HuH-7 (cell line): ENCODE measurements around the gene PRPS1.
A peak's percentile ranks its signal among the peaks of the same experiment; 100 is the strongest.
"Not testable (repeated sequence)": the region's sequence is repeated elsewhere in the genome, so short reads cannot be mapped to it uniquely, and the experiment has no call there.

Source experiments
- DNase-seq: peaks from one replicate; pipeline ENCODE4 v3.0.0; 2011; ENCODE audit warnings: low spot score

PRPS1 gene

GRCh38 chrX:107627838-107628661 lies at the start of gene PRPS1:
TSS of gene PRPS1 (plus strand) at chrX:107628510. CDS start at chrX:107628629, 119 bp downstream.
- peak; percentile 74 for DNase-seq

- no peak for DNase-seq
Observed at GRCh38 chrX:107579956-107580355, 48.4 kb upstream of the PRPS1 start.

- DNase-seq = no peak
Observed at GRCh38 chrX:107581923-107582322, 46.4 kb upstream of the PRPS1 start.

GRCh38 chrX:107589243-107589642 lies 39.1 kb upstream of the PRPS1 start:
- no peak for DNase-seq

GRCh38 chrX:107596651-107597050 lies 31.7 kb upstream of the PRPS1 start:
- no peak for DNase-seq

GRCh38 chrX:107597264-107597663 lies 31.0 kb upstream of the PRPS1 start:
- DNase-seq = no peak

GRCh38 chrX:107597791-107598190 lies 30.5 kb upstream of the PRPS1 start:
- no peak for DNase-seq

DNA sequence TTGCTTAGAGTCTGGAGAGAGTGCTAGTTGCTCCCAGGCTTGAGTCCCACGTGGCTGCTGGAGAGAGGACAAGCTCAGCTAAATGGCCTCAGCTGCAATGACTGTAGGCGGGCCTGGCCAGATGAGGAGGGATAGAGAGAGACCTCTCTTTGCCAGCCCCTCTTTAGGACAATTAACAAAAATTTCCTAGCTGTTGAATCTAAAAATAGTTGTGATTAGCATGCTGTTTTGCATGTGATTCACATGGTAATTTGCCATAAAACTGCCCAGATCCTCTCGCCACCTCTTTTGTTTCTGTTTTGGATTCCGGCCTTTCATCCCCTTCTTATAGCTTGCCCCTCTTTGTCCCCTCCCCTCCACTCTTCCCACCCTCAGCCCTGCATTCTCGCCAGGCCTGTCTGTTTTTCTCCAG lies 28.9 kb upstream of the PRPS1 start:
- no peak for DNase-seq

DNA sequence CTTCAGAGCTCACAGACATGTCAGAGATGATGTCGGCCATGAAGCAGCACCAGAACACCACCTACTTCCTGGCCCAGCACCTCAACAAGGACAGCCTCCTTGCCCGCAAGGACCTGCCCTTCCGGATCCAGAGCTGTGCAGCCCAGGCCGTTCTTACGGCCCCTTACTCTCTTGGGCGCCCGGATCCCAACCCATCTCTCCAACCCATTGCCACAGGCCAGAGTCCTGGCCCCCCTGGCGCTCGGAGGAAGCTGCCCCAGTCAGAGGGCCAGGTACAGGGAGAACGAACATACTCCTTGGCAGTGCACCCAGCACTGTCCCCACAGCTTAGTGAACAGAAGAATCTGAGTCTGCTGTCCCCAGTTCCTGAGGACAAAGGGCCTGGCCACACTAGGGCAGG lies 27.9 kb upstream of the PRPS1 start:
- no peak for DNase-seq

GRCh38 chrX:107601326-107601725 lies 27.0 kb upstream of the PRPS1 start:
- no peak for DNase-seq

GRCh38 chrX:107601759-107602158 lies 26.6 kb upstream of the PRPS1 start:
- no peak for DNase-seq

DNA sequence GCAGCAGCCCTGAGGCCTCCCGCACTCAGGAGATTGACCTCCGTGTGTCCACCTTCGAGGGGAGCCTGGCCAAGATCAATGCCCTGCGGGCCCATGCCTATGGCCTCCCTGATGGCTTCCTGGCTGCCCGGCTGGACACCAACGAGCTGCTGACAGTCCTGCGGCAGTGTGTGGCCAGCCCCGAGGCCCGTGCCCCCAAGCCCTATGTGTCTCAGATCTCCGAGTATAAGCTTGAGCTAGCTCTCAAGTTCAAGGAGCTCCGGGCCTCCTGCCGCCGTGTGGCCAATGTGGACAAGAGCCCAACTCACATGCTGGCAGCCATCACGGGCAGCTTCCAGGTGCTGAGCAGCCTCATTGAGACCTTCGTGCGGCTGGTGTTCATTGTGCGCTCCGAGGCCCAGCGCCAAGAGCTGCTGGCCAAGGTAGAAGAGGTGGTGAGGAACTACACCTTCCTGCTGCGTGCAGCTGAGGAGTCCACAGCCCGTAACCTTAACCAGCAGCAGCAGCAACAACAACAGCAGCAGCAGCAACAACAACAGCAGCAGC lies 25.5 kb upstream of the PRPS1 start:
- no peak for DNase-seq

DNA sequence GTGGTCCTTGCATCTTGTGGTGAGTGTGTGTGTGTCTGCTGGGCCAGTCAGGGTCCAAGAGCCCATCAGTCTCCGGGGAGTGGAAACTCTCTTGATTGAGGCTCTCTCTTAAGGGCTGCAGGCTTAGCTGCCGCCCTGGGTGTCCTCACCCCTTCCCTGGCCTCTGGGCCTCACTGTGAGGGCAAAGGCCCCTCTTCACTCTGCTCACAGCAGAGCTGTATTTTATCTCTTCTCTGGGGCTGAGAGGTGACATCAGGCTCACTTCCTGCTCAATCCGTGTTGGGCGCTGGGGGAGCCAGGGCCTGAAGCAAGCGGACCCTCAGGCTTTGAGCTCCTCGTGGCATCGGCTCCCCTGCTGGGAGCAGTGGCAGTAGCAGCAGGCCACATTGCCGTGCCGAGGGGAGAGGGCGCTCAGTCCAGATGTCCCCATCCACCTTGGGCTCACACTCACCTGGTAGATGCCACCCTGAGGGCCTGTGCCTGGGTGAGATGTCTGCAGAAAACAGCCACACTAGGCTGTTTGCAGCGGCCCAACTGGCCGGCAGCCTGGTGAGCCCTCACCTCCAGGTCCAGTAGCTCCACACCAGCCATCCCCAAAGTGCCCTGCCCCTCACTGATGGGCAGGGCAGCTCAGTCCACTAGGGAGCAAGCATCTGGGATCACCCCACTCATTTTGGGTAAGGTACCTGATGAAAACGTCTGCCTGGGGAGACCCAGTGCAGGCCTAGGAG lies 24.7 kb upstream of the PRPS1 start:
- peak; percentile 20 for DNase-seq

DNA sequence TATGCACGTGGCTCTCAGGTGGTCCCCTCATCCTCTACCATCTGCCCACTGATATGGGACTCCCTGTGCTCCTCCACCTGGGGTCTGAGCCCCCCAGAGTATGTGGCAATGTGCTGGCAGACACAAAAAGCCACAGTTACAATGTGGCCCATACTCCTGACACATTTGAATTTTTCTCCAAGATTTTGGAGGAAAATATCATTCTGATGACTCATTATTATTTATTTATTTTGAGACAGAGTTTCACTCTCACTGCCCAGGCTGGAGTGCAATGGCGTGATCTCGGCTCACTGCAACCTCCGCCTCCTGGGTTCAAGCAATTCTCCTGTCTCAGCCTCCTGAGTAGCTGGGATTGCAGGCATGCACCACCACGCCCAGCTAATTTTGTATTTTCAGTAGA lies 19.2 kb upstream of the PRPS1 start:
- DNase-seq = not testable (repeated sequence)

GRCh38 chrX:107610667-107611066 lies 17.6 kb upstream of the PRPS1 start:
- DNase-seq = no peak

GRCh38 chrX:107619885-107620322 lies 8.4 kb upstream of the PRPS1 start:
- peak; percentile 22 for DNase-seq

DNA sequence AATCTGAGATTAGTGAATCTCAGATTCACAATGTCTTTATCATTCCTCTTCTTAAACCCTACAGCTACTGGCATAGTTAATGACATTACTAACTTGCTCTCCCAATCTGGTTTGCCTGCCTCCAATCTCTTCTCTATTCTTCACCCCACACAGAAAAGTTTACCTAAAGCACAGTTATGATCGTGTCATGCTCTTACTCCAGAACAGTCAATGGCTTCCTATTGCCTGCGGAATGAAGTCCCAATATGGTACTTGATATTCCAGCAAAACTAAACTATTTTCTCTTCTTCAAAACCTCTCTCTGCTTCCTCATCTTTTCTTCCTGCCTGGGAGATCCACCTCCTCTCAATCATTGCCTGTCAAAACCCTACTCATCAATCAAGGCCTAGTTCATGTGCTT lies 3.4 kb upstream of the PRPS1 start:
- DNase-seq = no peak

DNA sequence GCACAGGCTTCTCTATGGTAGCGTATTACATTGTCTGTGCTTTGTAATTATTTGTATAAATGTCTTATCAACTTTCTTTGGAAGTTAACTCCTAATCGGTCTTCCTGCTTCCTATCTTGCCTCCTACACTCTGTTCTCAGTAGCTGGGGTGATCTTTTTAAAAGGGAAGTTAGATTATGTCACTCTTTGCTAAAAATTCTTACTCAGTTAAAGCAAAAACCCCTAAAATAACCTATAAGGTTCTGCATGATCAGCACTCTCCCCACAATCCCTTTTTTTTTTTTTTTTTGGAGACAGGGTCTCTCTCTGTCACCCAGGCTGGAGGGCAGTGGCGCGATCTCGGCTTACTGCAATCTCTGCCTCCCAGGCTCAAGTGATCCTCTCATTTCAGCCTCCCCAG lies 2.6 kb upstream of the PRPS1 start:
- no peak for DNase-seq

DNA sequence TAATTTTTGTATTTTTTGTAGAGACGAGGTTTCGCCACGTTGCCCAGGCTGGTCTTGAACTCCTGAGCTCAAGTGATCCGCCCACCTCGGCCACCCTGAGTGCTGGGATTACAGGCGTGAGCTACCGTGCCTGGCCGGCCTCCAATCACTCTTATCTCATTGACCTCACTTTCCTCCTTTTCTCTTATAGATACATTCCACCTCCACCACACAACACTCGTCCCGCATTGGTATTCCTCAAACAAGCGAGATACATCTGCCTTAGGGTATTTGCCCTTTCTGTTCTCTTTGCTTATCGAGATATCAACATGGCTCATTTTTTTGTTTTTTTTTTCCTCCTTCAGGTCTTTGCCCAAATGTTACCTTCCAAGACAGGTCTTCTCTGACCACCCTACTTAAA lies 1.8 kb upstream of the PRPS1 start:
- no peak for DNase-seq

DNA sequence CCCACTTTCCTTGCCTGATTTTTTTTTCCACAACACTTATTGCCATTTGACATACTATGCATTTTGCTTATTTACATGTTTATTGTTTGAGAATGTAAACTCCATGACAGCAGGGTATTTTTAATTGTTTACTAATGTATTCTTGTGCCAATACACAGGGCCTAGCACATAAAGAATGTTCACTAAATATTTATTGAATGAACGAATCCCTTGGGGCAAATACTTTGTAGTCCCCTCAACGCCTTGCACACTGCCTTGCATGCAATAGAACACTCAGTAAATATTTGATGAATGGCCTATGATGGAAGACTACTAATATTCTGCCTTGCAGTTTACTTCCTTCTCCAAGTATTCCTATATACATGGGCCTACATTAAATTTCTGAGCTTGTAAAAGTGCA lies 1.4 kb upstream of the PRPS1 start:
- no peak for DNase-seq

GRCh38 chrX:107628662-107629539 lies 591 bp downstream of the PRPS1 start:
- DNase-seq = peak; percentile 20

DNA sequence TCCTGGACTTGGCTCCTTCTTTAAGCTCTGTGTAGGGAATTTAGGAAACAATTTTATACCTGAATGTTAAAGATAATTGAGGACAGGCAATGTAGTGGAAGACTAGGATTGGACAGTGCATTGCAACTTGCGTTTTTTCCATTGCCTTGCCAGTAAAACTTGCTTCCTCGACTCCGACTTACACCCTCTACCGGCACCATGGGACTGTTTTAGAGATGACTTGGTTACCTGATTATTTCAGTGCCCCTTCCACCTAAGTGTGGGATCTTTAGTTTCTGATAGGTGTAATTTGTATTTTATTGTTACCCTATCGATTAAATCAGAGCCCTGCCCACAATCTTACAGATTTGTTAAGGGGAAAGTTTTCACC lies 1.2 kb downstream of the PRPS1 start:
- peak; percentile 17 for DNase-seq
